Ovary (tissue), 3 donors: ENCODE data around the gene EID3.

Experiments used
- POLR2A ChIP-seq: fragments of 450-650 bp; IDR thresholded peaks from one replicate; pipeline ENCODE4 v1.6.1; 2017; ENCODE audit warnings: antibody characterized with exemption, mild to moderate bottlenecking, moderate library complexity
- TF ChIP-seq, protein P1 (sequence below), 3 donors: fragments of 450-650 bp in 2 of 3; fragments of 200-600 bp in 1 of 3; IDR thresholded peaks; one replicate each; pipeline versions ENCODE4 v1.5.1 to v1.8.0; 2016 to 2022; ENCODE audit warnings: antibody characterized with exemption in 3 of 3, mild to moderate bottlenecking in 1 of 3
- donor health status: DM: no; HTN: no; CAD: no.

DNA sequence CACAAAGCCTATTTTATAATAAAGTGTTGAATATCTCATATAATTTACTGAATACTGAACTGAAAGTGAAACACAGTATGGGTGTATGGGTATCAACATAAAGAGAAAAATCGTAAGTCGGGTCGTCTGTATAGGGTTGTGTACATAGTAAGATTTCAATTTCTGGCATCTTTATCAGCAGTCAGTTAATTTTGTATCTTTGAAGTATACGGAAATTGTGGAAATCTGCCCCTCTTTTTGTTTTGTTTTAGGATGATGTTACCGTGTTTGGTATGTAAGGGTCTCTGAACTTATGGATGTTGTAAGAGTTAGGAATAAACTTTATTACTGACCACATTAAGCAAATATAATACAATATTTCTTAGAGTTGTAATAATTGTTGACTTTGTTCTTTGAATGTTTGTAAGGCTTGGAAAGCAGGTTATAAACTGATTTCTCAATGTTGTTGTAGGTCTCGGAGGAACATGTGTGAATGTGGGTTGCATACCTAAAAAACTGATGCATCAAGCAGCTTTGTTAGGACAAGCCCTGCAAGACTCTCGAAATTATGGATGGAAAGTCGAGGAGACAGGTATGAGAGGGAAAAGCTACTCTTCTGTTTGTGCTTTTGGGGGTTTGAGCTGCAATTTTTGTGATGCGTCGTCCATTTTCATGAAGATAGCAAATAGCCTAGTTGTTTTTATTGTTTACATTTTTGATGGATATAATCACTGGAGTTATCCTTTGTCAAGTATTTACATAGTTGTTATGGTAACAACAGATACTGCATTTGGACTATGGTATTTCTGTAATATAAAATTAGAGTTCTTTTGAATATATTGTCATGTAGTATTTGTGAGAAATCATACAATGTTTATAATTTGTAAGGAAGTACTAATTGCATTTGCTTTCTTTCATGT, 12.0 kb downstream of the EID3 start:
- TF ChIP-seq, protein P1, sequence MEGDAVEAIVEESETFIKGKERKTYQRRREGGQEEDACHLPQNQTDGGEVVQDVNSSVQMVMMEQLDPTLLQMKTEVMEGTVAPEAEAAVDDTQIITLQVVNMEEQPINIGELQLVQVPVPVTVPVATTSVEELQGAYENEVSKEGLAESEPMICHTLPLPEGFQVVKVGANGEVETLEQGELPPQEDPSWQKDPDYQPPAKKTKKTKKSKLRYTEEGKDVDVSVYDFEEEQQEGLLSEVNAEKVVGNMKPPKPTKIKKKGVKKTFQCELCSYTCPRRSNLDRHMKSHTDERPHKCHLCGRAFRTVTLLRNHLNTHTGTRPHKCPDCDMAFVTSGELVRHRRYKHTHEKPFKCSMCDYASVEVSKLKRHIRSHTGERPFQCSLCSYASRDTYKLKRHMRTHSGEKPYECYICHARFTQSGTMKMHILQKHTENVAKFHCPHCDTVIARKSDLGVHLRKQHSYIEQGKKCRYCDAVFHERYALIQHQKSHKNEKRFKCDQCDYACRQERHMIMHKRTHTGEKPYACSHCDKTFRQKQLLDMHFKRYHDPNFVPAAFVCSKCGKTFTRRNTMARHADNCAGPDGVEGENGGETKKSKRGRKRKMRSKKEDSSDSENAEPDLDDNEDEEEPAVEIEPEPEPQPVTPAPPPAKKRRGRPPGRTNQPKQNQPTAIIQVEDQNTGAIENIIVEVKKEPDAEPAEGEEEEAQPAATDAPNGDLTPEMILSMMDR (IDR thresholded peaks at IDR 0.05): no peak
- TF ChIP-seq POLR2A: no peak
